Keratinocyte (primary cell): ENCODE results near the gene DOK6. TPM values are rescaled to one million over a fixed set of nuclear protein-coding genes. Genes with fewer than 3 reads are reported as not detected.

Source experiments
- DNase-seq: peaks from one replicate; pipeline ENCODE4 v3.0.0-alpha.2; 2011; ENCODE audit warnings: low read depth, missing footprints, low spot score
- FAIRE-seq: peaks from 2 replicates; lab custom pipeline; 2011; peaks lifted over from hg19 to GRCh38; lab: Jason Lieb, UNC
- H2AFZ ChIP-seq: 2 replicates; pipeline ENCODE4 v1.6.0; 2012; ENCODE audit warnings: low read length, control low read depth, inconsistent platforms; ENCODE audit not compliant: control insufficient read depth
- H3K27ac ChIP-seq: 2 replicates; pipeline ENCODE4 v1.5.1; 2011; ENCODE audit warnings: low read length; ENCODE audit not compliant: control insufficient read depth, insufficient read depth
- H3K27me3 ChIP-seq: 3 replicates; pipeline ENCODE4 v1.6.0; 2011; ENCODE audit warnings: low read length; ENCODE audit not compliant: control insufficient read depth, insufficient read depth; ENCODE audit errors: extremely low read depth
- H3K36me3 ChIP-seq, 2 experiments: 2 replicates in 1 of 2; 3 replicates in 1 of 2; pipeline ENCODE4 v1.5.1; 2011; ENCODE audit warnings: low read length in 2 of 2, mild to moderate bottlenecking in 1 of 2; ENCODE audit not compliant: control insufficient read depth in 2 of 2, insufficient read depth in 2 of 2; ENCODE audit errors: extremely low read depth in 1 of 2
- H3K4me1 ChIP-seq: 3 replicates; pipeline ENCODE4 v1.5.1; 2011; ENCODE audit warnings: low read length; ENCODE audit not compliant: control insufficient read depth, insufficient read depth; ENCODE audit errors: extremely low read depth
- H3K4me2 ChIP-seq: 3 replicates; pipeline ENCODE4 v1.6.0; 2011; ENCODE audit warnings: low read depth, low read length; ENCODE audit not compliant: control insufficient read depth, insufficient read depth; ENCODE audit errors: extremely low read depth
- H3K4me3 ChIP-seq, 3 experiments: fragments of 200-600 bp in 1 of 3; sonication (generic) in 1 of 3; 2 replicates in 2 of 3; 3 replicates in 1 of 3; pipeline ENCODE4 v1.5.1; 2011 to 2016; ENCODE audit warnings: low read length in 3 of 3, mild to moderate bottlenecking in 3 of 3, control low read depth in 2 of 3, inconsistent platforms in 1 of 3, low read depth in 1 of 3, mixed read lengths in 1 of 3, mixed run types in 1 of 3, moderate library complexity in 1 of 3; ENCODE audit not compliant: control insufficient read depth in 2 of 3, insufficient read depth in 2 of 3; ENCODE audit errors: extremely low read depth in 1 of 3
- H3K79me2 ChIP-seq: 2 replicates; pipeline ENCODE4 v1.6.0; 2012; ENCODE audit warnings: low read length; ENCODE audit not compliant: control insufficient read depth, insufficient read depth
- H3K9ac ChIP-seq: 3 replicates; pipeline ENCODE4 v1.6.0; 2011; ENCODE audit warnings: low read length; ENCODE audit not compliant: control insufficient read depth, insufficient read depth; ENCODE audit errors: extremely low read depth
- H3K9me1 ChIP-seq: 3 replicates; pipeline ENCODE4 v1.6.0; 2011; ENCODE audit warnings: low read length; ENCODE audit not compliant: control insufficient read depth, insufficient read depth; ENCODE audit errors: extremely low read depth
- H3K9me3 ChIP-seq: 2 replicates; pipeline ENCODE4 v1.5.1; 2012; ENCODE audit warnings: low read depth, low read length; ENCODE audit not compliant: control insufficient read depth
- H4K20me1 ChIP-seq: 3 replicates; pipeline ENCODE4 v1.6.0; 2011; ENCODE audit warnings: low read length; ENCODE audit not compliant: control insufficient read depth, insufficient read depth; ENCODE audit errors: extremely low read depth
- EZH2 ChIP-seq: IDR thresholded peaks from one replicate; pipeline ENCODE4 v1.6.1; 2012; ENCODE audit warnings: inconsistent platforms, mild to moderate bottlenecking, low read length, moderate library complexity
- dilution Hi-C: fragments of 300-500 bp; cut with MboI; formaldehyde crosslinking; loops from one replicate; pipeline ENCODE4 v1.7.0; 2020; ENCODE audit warnings: low sequenced_read_pairs; ENCODE audit not compliant: extremely low pct_ligation_motif_present
- polyA plus RNA-seq, 5 experiments: library from polyadenylated mRNA; depleted of rRNA in 3 of 5; stranded (reverse) in 3 of 5; stranded (forward) in 1 of 5; unstranded in 1 of 5; fragments of >200 nt; gene quantifications; 1 replicate in 1 of 5; 2 replicates in 3 of 5; 3 replicates in 1 of 5; pipeline versions ENCODE4 v1.2.1 to v1.2.3, GENCODE V29; 2011 to 2012; ENCODE audit warnings: missing spikeins in 2 of 5, low read depth in 1 of 5, low replicate concordance in 1 of 5
- TF ChIP-seq, protein P1 (sequence below), 3 experiments: IDR thresholded peaks in 1 of 3; conservative IDR thresholded peaks in 1 of 3; optimal IDR thresholded peaks in 1 of 3; 2 replicates in 2 of 3; 3 replicates in 1 of 3; pipeline versions ENCODE3 to v1.5.1; 2011; ENCODE audit warnings: low read length in 3 of 3, mild to moderate bottlenecking in 3 of 3, moderate library complexity in 2 of 3, control low read depth in 1 of 3, inconsistent platforms in 1 of 3; ENCODE audit not compliant: insufficient read depth in 2 of 3; ENCODE audit errors: extremely low read depth in 1 of 3

Gene DOK6
- polyA plus RNA-seq, 1 donor (not counting 4 experiments of a cell fraction or from before 2014, with no cell fraction given) = not detected

DNA sequence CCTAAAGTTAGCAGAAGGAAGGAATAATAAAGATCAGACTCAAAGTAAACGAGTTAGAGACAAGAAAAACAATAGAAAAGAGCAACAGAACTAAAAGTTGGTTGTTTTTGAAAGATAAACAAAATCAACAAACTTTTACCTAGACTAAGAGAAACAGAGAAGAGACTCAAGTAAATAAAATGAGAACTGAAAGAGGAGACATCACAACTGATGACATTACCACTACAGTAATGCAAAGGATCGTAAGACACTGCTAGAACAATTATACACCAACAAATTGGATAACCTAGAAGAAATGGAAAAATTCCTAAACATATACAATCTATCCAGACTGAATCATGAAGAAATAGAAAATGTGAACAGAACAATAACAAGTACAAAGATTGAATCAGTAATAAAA lies 407.7 kb downstream of the DOK6 start:
- Histone ChIP-seq H3K27me3 (no peaks in the 10 kb centered on the region), H4K20me1 (no peaks in the 10 kb centered on the region), H3K9me1 (no peaks in the 10 kb centered on the region), H2AFZ (no peak overlapping the region), H3K27ac (no peak overlapping the region), H3K9me3 (no peaks in the 10 kb centered on the region), H3K4me3 (no peak overlapping the region), H3K9ac (no peak overlapping the region), H3K79me2 (no peaks in the 10 kb centered on the region), H3K4me2 (no peak overlapping the region), H3K4me1 (no peaks in the 10 kb centered on the region), H3K36me3 (no peaks in the 10 kb centered on the region)
- DNase-seq = no peak
- no peak for TF ChIP-seq EZH2
- TF ChIP-seq, protein P1, sequence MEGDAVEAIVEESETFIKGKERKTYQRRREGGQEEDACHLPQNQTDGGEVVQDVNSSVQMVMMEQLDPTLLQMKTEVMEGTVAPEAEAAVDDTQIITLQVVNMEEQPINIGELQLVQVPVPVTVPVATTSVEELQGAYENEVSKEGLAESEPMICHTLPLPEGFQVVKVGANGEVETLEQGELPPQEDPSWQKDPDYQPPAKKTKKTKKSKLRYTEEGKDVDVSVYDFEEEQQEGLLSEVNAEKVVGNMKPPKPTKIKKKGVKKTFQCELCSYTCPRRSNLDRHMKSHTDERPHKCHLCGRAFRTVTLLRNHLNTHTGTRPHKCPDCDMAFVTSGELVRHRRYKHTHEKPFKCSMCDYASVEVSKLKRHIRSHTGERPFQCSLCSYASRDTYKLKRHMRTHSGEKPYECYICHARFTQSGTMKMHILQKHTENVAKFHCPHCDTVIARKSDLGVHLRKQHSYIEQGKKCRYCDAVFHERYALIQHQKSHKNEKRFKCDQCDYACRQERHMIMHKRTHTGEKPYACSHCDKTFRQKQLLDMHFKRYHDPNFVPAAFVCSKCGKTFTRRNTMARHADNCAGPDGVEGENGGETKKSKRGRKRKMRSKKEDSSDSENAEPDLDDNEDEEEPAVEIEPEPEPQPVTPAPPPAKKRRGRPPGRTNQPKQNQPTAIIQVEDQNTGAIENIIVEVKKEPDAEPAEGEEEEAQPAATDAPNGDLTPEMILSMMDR (optimal IDR thresholded peaks at IDR 0.05 in 1 of 3, IDR thresholded peaks at IDR 0.05 in 1 of 3, conservative IDR thresholded peaks at IDR 0.05 in 1 of 3; ENCODE audit: extremely low read depth in 1 of 3, insufficient read depth in 2 of 3, low read length in 3 of 3) = no peak
- dilution Hi-C loops = no loop called here
- no peak for FAIRE-seq

DNA sequence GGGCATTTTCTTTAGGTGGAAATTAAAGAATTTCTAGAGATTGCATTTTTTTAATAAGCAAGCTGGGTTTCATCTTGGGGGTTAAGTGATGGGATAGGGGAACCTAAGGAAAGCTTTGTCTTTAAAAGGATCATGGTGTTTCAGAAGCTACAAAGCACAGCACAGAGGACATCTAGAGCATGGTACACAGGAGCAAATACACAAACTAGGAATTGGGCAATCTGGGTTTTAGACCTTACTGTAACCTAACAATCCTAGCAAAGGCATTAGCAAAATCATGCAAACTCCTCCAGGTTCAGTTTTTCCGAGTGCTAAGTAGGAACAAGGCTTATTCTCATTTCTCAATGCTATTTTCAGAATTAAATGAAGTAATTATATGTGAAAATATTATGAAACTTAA lies 412.9 kb downstream of the DOK6 start:
- Histone ChIP-seq H3K4me3 (no peak overlapping the region), H3K36me3 (no peaks in the 10 kb centered on the region), H3K79me2 (no peaks in the 10 kb centered on the region), H3K27ac (no peak overlapping the region), H3K27me3 (no peaks in the 10 kb centered on the region), H3K9ac (no peak overlapping the region), H3K9me1 (no peaks in the 10 kb centered on the region), H3K9me3 (no peaks in the 10 kb centered on the region), H2AFZ (no peak overlapping the region), H3K4me1 (no peaks in the 10 kb centered on the region), H3K4me2 (no peak overlapping the region), H4K20me1 (no peaks in the 10 kb centered on the region)
- dilution Hi-C loops = no loop called here
- DNase-seq (no peak), FAIRE-seq (no peak)
- TF ChIP-seq, protein P1 (optimal IDR thresholded peaks at IDR 0.05 in 1 of 3, IDR thresholded peaks at IDR 0.05 in 1 of 3, conservative IDR thresholded peaks at IDR 0.05 in 1 of 3; ENCODE audit: extremely low read depth in 1 of 3, insufficient read depth in 2 of 3, low read length in 3 of 3) = no peak
- no peak for TF ChIP-seq EZH2
